HG03064 (cell line): ENCODE data around the gene NUP210L.

Experiments used
- ATAC-seq: cut with Tn5 transposase; IDR thresholded peaks from one replicate; pipeline ENCODE4 v1.9.1; 2021; ENCODE audit warnings: low read depth; ENCODE audit not compliant: unreplicated experiment

NUP210L gene

GRCh38 chr1:153970346-153970745 is 184.5 kb downstream of the NUP210L start:
- ATAC-seq: no peak

GRCh38 chr1:153968972-153969371 is 185.9 kb downstream of the NUP210L start:
- no peak for ATAC-seq

GRCh38 chr1:153968408-153968807 is 186.5 kb downstream of the NUP210L start:
- no peak for ATAC-seq

GRCh38 chr1:153968000-153968363 is 186.9 kb downstream of the NUP210L start:
- no peak for ATAC-seq

- peak; percentile 52 for ATAC-seq
Measured at GRCh38 chr1:153967107-153967999, 187.5 kb downstream of the NUP210L start, which contains the start of gene CREB3L4. TSS of gene CREB3L4 (plus strand) at chr1:153967902. CDS start at chr1:153968526, 624 bp downstream.

GRCh38 chr1:153963850-153964331 is 191.0 kb downstream of the NUP210L start:
- no peak for ATAC-seq

GRCh38 chr1:153963030-153963849 is 191.6 kb downstream of the NUP210L start, which contains the start of gene SLC39A1:
TSS of gene SLC39A1 (minus strand) at chr1:153963537. CDS start at chr1:153962715, 822 bp downstream.
- peak; percentile 34 for ATAC-seq

- no peak for ATAC-seq
Measured at GRCh38 chr1:153962088-153963029, 192.5 kb downstream of the NUP210L start.

- no peak for ATAC-seq
Measured at GRCh38 chr1:153961421-153961820, 193.5 kb downstream of the NUP210L start.

- ATAC-seq: no peak
Measured at GRCh38 chr1:153960206-153960605, 194.7 kb downstream of the NUP210L start.

- ATAC-seq: no peak
Measured at GRCh38 chr1:153959454-153959853, 195.4 kb downstream of the NUP210L start.

- no peak for ATAC-seq
Measured at GRCh38 chr1:153958961-153959260, 196.0 kb downstream of the NUP210L start.

- ATAC-seq: peak; percentile 63
Measured at GRCh38 chr1:153958111-153958960, 196.5 kb downstream of the NUP210L start, which contains the start of gene CRTC2. TSS of gene CRTC2 (minus strand) at chr1:153958612. CDS start at chr1:153958497, 115 bp downstream.

GRCh38 chr1:153957744-153958110 is 197.1 kb downstream of the NUP210L start:
- no peak for ATAC-seq

GRCh38 chr1:153956997-153957715 is 197.7 kb downstream of the NUP210L start:
- no peak for ATAC-seq

GRCh38 chr1:153954826-153955225 is 200.0 kb downstream of the NUP210L start:
- no peak for ATAC-seq

- no peak for ATAC-seq
Measured at GRCh38 chr1:153953859-153954365, 201.0 kb downstream of the NUP210L start.

- no peak for ATAC-seq
Measured at GRCh38 chr1:153951801-153952200, 203.1 kb downstream of the NUP210L start.
